HG03558 (cell line): Measurements from ENCODE around the gene SHOC2.

Source experiments
- ATAC-seq: cut with Tn5 transposase; IDR thresholded peaks from one replicate; pipeline ENCODE4 v1.9.1; 2021; ENCODE audit warnings: moderate number of reproducible peaks; ENCODE audit not compliant: unreplicated experiment; ENCODE audit errors: extremely low read depth

Gene SHOC2

GRCh38 chr10:110977662-110978061, 58.3 kb downstream of the SHOC2 start:
- no peak for ATAC-seq

GRCh38 chr10:110978204-110978603, 58.8 kb downstream of the SHOC2 start:
- no peak for ATAC-seq

GRCh38 chr10:110979611-110980010, 60.2 kb downstream of the SHOC2 start:
- ATAC-seq, result no peak

GRCh38 chr10:110980807-110981206, 61.4 kb downstream of the SHOC2 start:
- no peak for ATAC-seq

GRCh38 chr10:110983466-110983865, 64.1 kb downstream of the SHOC2 start:
- ATAC-seq, result no peak

GRCh38 chr10:110985497-110986275, 66.3 kb downstream of the SHOC2 start:
- no peak for ATAC-seq

GRCh38 chr10:110989016-110989415, 69.6 kb downstream of the SHOC2 start:
- ATAC-seq, result no peak

- no peak for ATAC-seq
Measured at GRCh38 chr10:110992006-110992800, 72.8 kb downstream of the SHOC2 start.

- no peak for ATAC-seq
Measured at GRCh38 chr10:110993024-110993693, 73.8 kb downstream of the SHOC2 start.

GRCh38 chr10:110994406-110995086, 75.1 kb downstream of the SHOC2 start:
- no peak for ATAC-seq

- ATAC-seq, result no peak
Measured at GRCh38 chr10:110995301-110995700, 75.9 kb downstream of the SHOC2 start.

- no peak for ATAC-seq
Measured at GRCh38 chr10:110996256-110996655, 76.9 kb downstream of the SHOC2 start.

- no peak for ATAC-seq
Measured at GRCh38 chr10:111004016-111004415, 84.6 kb downstream of the SHOC2 start.

GRCh38 chr10:111007486-111007885, 88.1 kb downstream of the SHOC2 start:
- no peak for ATAC-seq

GRCh38 chr10:111015181-111015580, 95.8 kb downstream of the SHOC2 start:
- ATAC-seq, result no peak

GRCh38 chr10:111017098-111017497, 97.7 kb downstream of the SHOC2 start:
- no peak for ATAC-seq

- no peak for ATAC-seq
Measured at GRCh38 chr10:111018021-111018420, 98.6 kb downstream of the SHOC2 start.

GRCh38 chr10:111023060-111023459, 103.7 kb downstream of the SHOC2 start:
- ATAC-seq, result no peak

GRCh38 chr10:111030042-111030750, 110.8 kb downstream of the SHOC2 start:
- peak; percentile 49 for ATAC-seq
